T-helper 2 cell (primary cell): Measurements from ENCODE around the gene QRFPR.
"Not testable (repeated sequence)": the region's sequence is repeated elsewhere in the genome, so short reads cannot be mapped to it uniquely, and the experiment has no call there.

Source experiments
- DNase-seq, 5 experiments: peaks; one replicate each; pipeline versions ENCODE4 v3.0.0 to v3.0.0-alpha.2; 2012 to 2022
- total RNA-seq, 2 donors: gene quantifications; one replicate each; lab custom pipeline; 2026; lab: John Stamatoyannopoulos, UW

Gene QRFPR
- total RNA-seq: 0 reads per million in 2 donors

GRCh38 chr4:121380776-121381462 is at the start of gene QRFPR:
Gene QRFPR, minus strand, starts transcription at chr4:121381018. Its CDS starts 371 bp downstream, at chr4:121380647.
- DNase-seq: no peak

DNA sequence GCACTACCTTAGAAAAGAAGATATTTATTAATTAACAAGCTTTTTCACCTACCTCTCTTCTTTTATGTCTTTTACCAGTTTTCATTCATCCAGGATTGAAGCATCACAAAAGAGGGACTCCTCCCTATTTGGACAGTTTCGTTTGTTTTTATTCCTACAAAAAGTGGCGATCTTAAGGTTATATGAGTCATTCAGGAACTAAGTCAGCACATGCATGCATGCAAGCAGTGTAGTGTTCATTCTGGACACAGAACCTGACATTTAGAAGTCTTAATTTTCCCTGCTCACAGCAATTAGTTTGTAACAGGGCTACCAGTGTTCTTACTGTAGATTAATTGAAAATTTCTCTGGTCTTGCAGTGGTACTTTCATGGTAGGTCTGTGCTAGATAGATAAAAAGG is 47.9 kb upstream of the QRFPR start:
- no peak for DNase-seq

DNA sequence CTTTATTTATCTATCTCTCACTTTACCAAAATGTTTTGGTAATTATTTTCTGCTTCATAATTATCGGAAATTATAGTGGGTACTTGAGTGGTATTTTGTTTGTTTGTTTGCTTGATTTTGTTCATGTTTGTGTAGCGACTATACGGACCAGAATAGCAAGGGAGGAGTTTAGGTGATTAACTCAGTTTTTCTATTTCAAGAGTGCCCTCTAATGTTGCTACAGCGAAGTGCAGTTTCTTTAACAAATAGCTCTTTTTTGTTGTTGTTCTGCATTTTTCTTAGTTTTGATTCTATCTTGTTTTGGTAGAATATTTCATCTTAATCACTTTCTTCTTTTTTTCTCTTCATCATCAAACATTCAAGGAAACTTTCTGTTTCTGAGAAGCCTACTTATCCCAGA is 40.8 kb upstream of the QRFPR start:
- DNase-seq: peak in 1 of 5 experiments; percentile 3

GRCh38 chr4:121411151-121411744 is 30.4 kb upstream of the QRFPR start:
- no peak for DNase-seq

DNA sequence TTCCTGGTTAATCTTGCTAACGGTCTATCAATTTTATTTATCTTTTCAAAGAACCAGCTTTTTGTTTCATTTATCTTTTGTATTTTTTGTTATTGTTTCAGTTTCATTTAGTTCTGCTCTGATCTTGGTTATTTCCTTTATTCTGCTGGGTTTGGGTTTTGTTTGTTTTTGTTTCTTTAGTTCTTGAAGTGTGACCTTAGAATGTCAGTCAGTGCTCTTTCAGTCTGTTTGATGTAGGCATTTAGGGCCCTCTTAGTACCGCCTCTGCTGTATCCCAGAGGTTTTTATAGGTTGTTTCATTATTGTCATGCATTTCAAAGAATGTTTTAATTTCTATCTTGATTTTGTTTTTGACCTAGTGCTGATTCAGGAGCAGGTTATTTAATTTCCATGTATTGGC is 27.7 kb upstream of the QRFPR start:
- DNase-seq: not testable (repeated sequence)

DNA sequence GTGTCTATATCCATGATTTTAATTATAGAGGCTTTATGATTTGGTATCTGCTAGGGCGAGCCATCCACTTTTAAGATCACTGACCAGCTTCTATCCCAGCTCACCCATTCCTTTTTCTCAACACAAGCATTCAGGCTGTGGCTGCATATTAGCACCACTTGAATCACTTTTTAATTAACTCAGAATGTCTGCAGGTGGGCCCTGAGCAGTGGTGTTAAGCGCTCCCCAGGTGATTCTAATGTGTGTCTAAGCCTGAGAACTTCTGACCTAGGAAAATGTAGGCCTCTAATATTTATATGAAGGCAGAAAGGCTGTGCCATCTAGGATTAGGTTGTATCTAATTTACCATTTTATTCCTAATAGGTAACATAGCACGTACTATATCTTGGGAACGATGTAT is 19.8 kb upstream of the QRFPR start:
- no peak for DNase-seq

DNA sequence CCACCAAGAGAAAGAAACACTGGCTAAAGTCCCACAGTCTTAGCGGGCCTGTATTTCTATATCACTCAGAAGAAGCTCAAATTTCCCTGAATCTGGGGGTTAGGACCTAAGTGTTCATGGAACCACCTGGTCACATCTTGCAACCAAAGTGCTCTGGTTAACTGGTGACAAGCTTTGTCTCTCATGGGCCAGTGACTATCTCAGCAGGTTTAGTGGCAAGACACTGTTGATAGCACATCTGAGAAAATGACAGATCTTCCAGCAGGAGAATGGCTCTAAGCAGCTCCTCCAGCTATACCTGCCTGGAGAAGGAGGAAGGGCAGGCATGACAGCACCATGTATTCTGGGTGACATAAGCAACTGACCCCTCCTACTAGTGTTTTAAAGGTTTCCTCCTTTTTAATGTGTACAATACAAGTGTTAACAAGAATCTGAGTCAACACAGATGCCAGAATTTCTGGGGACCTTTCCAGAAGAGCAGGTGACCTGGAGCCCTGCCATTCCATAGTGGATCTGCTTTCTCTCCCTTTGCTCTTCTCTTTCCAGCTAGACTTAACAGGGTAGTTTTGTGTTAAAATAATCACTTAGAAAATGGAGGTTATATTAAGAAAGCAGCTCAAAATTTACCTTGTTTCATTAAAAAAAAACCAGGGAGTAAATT is 17.3 kb upstream of the QRFPR start:
- DNase-seq: no peak

- DNase-seq: no peak
These were observed 16.6 kb upstream of the QRFPR start for GRCh38 chr4:121397434-121397833.

DNA sequence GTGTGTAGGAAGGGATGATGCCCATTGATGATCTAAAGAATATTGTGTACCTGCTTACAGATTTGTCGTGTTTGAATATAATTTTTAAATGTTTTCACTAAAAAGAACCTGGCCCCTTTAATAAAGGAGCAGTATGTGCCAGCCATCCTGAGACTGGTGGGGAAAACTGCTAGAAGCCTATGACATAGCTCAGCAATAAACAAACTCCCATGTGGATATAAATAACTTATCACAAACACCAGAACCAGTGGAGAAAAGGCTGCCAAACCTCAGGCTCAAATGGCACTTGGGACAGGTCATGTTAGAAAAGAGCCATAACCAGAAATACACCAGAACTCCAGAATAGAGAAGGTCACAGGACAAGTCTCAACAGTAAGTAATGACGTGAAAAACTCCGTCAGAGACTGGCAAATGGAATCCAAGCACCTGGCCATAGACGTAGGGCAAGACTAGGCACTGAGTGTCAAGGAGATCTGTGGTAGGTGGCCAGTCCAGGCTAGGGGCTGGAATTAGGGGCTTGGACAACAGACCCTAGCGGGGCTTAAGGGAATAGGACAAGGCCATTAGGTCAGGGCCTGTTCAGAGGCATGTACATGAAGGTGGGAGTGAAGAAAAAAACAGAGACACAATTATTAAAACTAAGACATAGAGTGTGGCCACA is 11.7 kb upstream of the QRFPR start:
- DNase-seq: no peak

DNA sequence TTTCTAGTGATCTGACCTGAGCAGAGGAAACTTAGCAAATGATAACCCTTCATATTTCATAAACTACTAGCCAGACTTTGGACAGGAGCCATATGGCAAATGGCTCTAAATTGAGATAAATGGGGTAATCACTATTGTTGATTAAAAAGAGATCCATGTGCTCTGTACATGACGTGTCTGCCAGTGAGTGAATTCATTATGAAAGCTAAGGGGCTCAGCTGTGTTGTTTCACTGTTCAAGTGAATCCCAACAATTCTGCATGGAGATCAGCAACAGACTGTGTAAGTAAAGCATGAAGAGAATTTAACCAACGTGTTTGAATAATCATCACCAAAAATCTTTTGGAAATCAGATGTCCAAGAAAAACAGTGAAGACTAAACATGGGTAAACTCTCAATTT is 9.5 kb upstream of the QRFPR start:
- DNase-seq: no peak

- DNase-seq: no peak
These were observed 1.5 kb downstream of the QRFPR start for GRCh38 chr4:121379276-121379675.

GRCh38 chr4:121377076-121377475 is 3.7 kb downstream of the QRFPR start:
- no peak for DNase-seq

DNA sequence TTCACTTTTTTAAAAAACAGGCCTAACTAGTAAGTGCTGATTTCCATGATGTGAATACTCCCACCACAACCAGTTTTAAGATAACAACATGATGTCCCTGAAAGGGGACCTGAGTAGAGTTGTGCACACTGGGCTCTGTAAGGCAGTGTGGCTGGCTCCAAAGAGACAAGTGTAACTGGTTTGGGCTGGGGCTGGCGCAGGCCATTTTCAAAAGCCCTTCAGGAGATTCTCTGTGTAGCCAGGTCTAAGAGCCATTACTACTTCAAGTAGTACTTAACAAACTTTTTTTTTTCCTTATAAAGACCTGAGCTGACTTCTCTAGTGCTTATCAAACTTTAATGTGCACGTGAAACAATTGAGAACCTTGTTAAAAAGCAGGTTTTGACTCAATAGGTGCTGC is 4.3 kb downstream of the QRFPR start:
- no peak for DNase-seq

GRCh38 chr4:121376097-121376496 is 4.7 kb downstream of the QRFPR start:
- DNase-seq: no peak

GRCh38 chr4:121375262-121375661 is 5.6 kb downstream of the QRFPR start:
- DNase-seq: no peak

GRCh38 chr4:121373841-121374240 is 7.0 kb downstream of the QRFPR start:
- DNase-seq: peak in 1 of 5 experiments; percentile 34

- DNase-seq: peak in 1 of 5 experiments; percentile 26
These were observed 10.0 kb downstream of the QRFPR start for GRCh38 chr4:121370729-121371325.

DNA sequence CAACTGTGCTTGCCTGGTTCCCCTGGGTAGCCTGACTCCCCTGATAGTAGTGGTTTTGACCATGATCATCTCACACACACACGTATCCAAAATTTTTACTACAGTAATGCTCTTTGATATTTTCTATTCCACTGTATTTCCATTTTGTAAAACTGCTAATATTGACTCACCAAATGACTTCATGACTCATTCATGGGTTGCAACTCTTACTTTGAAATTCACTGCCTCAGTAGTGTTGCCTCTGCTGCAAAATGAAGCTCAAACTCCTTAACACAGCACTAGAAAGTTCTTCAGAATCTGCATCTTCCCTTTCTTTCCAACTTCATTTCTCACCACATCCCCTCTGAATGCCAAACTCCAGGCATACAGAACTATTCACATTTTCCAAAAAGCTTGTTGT is 20.3 kb downstream of the QRFPR start:
- no peak for DNase-seq

DNA sequence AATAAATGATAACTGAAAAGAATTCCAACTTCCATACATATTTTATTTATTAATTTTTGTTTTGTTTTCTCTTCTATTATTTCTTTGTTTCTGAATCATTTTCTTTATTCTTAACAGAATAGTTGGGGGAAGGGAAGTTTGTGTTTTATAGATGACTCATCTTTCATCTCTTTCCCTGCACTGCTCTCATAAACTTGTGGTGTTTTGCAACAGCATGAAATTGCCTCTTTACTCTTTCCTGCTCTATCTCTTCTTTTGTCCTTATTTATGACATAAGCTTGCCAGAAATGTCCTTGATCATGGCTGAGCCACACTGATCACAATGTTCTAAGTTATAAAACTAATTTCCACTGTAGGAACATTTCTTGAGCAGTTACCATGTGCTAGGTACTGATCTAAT is 22.3 kb downstream of the QRFPR start:
- no peak for DNase-seq

DNA sequence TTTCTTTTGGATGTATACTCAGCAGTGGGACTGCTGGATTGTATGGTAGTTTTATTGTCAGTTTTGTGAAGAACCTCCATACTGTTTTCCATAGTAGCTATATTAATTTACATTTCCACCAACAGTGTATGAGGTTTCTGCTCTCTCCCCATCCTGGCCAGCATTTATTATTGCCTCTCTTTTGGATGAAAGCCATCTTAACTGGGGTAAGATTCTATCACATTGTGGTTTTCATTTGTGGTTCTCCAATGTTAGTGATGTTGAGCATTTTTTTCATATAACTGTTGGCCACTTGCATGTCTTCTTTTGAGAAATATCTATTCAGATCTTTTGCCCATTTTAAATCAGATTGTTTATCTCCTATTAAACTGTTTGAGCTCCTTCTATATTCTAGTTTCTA is 27.6 kb downstream of the QRFPR start:
- DNase-seq: peak in 1 of 5 experiments; percentile 8

DNA sequence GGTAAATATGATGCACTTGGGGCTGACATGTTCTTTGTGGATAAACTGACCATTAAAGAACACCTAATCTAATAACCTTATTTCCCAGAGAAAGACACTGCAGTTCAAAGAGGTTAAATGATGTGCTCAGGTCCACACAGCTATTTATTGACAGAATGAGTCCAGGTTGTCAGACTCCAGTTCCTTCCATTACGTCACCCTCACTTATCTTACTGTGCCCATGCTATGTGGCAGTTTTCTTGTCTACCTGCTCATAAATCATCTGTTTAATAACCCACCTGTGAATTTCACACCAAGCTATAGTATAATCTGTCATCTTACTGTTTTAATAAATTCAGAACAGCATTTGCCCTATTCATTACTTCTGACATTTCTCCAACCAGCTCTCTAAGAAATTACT is 36.7 kb downstream of the QRFPR start:
- DNase-seq: no peak

DNA sequence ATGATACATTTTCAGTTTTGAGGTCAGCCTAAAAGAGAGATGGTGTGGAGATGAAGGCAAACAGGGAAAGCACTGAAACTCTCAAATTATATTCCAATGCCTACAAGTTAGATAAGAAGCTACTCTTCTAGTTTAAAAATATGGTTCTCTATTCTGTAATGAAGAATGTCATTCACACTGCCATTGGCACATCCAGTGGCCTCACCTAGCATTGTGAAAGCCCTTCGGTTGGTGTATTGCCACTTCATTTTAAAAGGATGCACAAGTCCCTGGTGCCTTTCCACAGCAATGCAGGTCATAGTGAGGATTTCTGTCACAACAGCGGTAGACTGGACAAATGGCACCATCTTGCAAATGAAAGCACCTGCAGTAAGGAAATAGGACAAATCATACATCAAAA is 40.6 kb downstream of the QRFPR start:
- peak in 1 of 5 experiments; percentile 32 for DNase-seq

DNA sequence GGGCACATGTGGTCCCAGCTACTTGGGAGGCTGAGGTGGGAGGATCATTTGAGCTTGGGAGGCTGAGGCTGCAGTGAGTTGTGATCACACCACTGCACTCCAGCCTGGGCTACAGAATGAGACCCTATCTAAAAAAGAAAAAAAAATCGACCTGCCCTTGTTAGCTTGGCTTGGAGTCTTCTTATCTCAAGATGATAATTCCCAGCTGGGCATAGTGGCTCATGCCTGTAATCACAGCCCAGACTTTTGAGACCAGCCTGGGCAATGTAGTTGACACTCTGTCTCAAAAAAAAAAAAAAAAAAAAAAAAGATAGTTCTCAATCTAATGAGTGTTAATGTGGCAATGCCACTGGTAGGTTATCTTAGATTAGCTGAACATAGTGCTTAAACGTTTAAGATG is 41.0 kb downstream of the QRFPR start:
- DNase-seq: no peak
